GM18519 (cell line): ENCODE results near the gene CSN2.

Source experiments
- ATAC-seq: cut with Tn5 transposase; IDR thresholded peaks from one replicate; pipeline ENCODE4 v1.9.1; 2021; ENCODE audit warnings: mild to moderate bottlenecking, moderate library complexity; ENCODE audit not compliant: unreplicated experiment, low FRiP score

CSN2 gene

GRCh38 chr4:69909195-69909594 is 56.3 kb downstream of the CSN2 start:
- ATAC-seq = peak; percentile 40

DNA sequence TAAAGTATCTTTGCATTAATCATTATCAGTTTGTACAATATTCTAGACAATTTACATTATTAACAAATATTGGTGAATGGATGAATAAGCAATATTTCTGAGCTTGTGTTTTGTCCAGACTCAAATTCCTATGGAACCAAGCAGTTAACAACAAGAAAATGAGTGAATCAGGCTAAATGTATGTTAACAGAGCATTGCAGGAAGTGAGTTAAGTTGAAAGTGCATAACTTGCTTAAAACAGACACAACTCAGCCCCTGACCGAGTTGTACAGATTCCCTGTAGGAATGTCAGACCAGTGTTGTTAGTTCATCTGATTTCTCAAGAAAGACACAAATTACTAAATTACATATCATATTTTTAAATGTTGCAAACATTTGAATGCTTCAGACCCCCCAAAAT is 58.4 kb downstream of the CSN2 start:
- ATAC-seq = no peak
